WTC11 (cell line): ENCODE data around the gene CFL1. TPM values are rescaled to one million over a fixed set of nuclear protein-coding genes. Genes with fewer than 3 reads are reported as not detected.

Source experiments
- ATAC-seq: fragments of 200-7000 bp; cut with Tn5 transposase; 2 replicates; pipeline ENCODE4 v1.10.0; 2021; ENCODE audit warnings: mild to moderate bottlenecking, moderate library complexity
- CTCF ChIA-PET: fragments of 300-600 bp; sonication (Branson Sonifier 250); formaldehyde crosslinking; loops from one replicate; lab custom pipeline; 2021; ENCODE audit warnings: antibody characterized with exemption; lab: Charles Lee
- POLR2A ChIA-PET: fragments of 350-600 bp; sonication (Branson Sonifier 250); formaldehyde crosslinking; loops from one replicate; lab custom pipeline; 2021; ENCODE audit warnings: antibody characterized with exemption; lab: Charles Lee
- DNase-seq: peaks from one replicate; pipeline ENCODE4 v3.0.0; 2021; ENCODE audit warnings: low spot score
- H3K27ac Mint-ChIP-seq: 2 replicates; pipeline ENCODE4 v1.8.0; 2021; ENCODE audit warnings: mixed read lengths
- H3K27me3 Mint-ChIP-seq: 2 replicates; pipeline ENCODE4 v1.8.0; 2021; ENCODE audit warnings: low read depth, mild to moderate bottlenecking, moderate library complexity, mixed read lengths
- H3K36me3 Mint-ChIP-seq: 2 replicates; pipeline ENCODE4 v1.8.0; 2021; ENCODE audit warnings: mixed read lengths
- H3K4me1 Mint-ChIP-seq: 2 replicates; pipeline ENCODE4 v1.8.0; 2022; ENCODE audit warnings: mixed read lengths
- H3K4me3 Mint-ChIP-seq: 2 replicates; pipeline ENCODE4 v1.8.0; 2021; ENCODE audit warnings: mild to moderate bottlenecking, moderate library complexity, mixed read lengths
- H3K9me3 Mint-ChIP-seq: 2 replicates; pipeline ENCODE4 v1.8.0; 2021; ENCODE audit warnings: mixed read lengths
- CREB1 ChIP-seq: sonication (generic); formaldehyde crosslinking; IDR thresholded peaks from 2 replicates; pipeline ENCODE4 v1.8.0; 2023; ENCODE audit warnings: mild to moderate bottlenecking, missing genetic modification reagents
- E2F5 ChIP-seq: sonication (generic); formaldehyde crosslinking; IDR thresholded peaks from 2 replicates; pipeline ENCODE4 v1.8.1; 2022; ENCODE audit warnings: mild to moderate bottlenecking, moderate library complexity, missing genetic modification reagents
- ELF4 ChIP-seq: sonication (generic); formaldehyde crosslinking; IDR thresholded peaks from 2 replicates; pipeline ENCODE4 v1.8.1; 2022; ENCODE audit warnings: low read depth, mild to moderate bottlenecking, moderate library complexity, missing genetic modification reagents
- FOXJ3 ChIP-seq: sonication (generic); formaldehyde crosslinking; IDR thresholded peaks from 2 replicates; pipeline ENCODE4 v1.9.0; 2021; ENCODE audit warnings: missing genetic modification reagents, mild to moderate bottlenecking, borderline replicate concordance
- HMGA2 ChIP-seq: fragments of 250-450 bp; sonication (Bioruptor Pico); IDR thresholded peaks from 2 replicates; pipeline ENCODE4 v1.4.0; 2021; ENCODE audit warnings: mild to moderate bottlenecking, moderate library complexity
- JUN ChIP-seq: sonication (generic); formaldehyde crosslinking; IDR thresholded peaks from 2 replicates; pipeline ENCODE4 v1.8.0; 2023; ENCODE audit warnings: mild to moderate bottlenecking, missing genetic modification reagents
- KAT7 ChIP-seq: sonication (generic); formaldehyde crosslinking; IDR thresholded peaks from 2 replicates; pipeline ENCODE4 v1.8.1; 2023; ENCODE audit warnings: missing genetic modification reagents, mild to moderate bottlenecking, borderline replicate concordance
- MLX ChIP-seq: sonication (generic); formaldehyde crosslinking; IDR thresholded peaks from 2 replicates; pipeline ENCODE4 v1.8.1; 2023; ENCODE audit warnings: mild to moderate bottlenecking, missing genetic modification reagents, moderate library complexity
- MXD4 ChIP-seq: fragments of 250-450 bp; sonication (Bioruptor Pico); IDR thresholded peaks from 2 replicates; pipeline ENCODE4 v1.8.0; 2021; ENCODE audit warnings: mild to moderate bottlenecking, moderate library complexity, borderline replicate concordance
- MYBL2 ChIP-seq: sonication (generic); formaldehyde crosslinking; IDR thresholded peaks from 2 replicates; pipeline ENCODE4 v1.8.1; 2023; ENCODE audit warnings: mild to moderate bottlenecking, moderate library complexity, missing genetic modification reagents
- PRDM15 ChIP-seq: sonication (generic); formaldehyde crosslinking; IDR thresholded peaks from 2 replicates; pipeline ENCODE4 v1.8.0; 2022; ENCODE audit warnings: missing genetic modification reagents
- SMAD3 ChIP-seq: sonication (generic); formaldehyde crosslinking; IDR thresholded peaks from 2 replicates; pipeline ENCODE4 v1.8.0; 2022; ENCODE audit warnings: missing genetic modification reagents, mild to moderate bottlenecking, borderline replicate concordance
- SMAD4 ChIP-seq: sonication (generic); formaldehyde crosslinking; IDR thresholded peaks from 2 replicates; pipeline ENCODE4 v1.8.0; 2022; ENCODE audit warnings: mild to moderate bottlenecking, missing genetic modification reagents
- TEAD1 ChIP-seq: sonication (generic); formaldehyde crosslinking; IDR thresholded peaks from 2 replicates; pipeline ENCODE4 v1.8.0; 2022; ENCODE audit warnings: mild to moderate bottlenecking, missing genetic modification reagents
- ZMAT4 ChIP-seq: fragments of 250-450 bp; sonication (Bioruptor Pico); IDR thresholded peaks from 2 replicates; pipeline ENCODE4 v1.9.0; 2021; ENCODE audit warnings: mild to moderate bottlenecking
- ZNF138 ChIP-seq: sonication (generic); formaldehyde crosslinking; conservative IDR thresholded peaks from 2 replicates; pipeline ENCODE4 v1.8.1; 2022; ENCODE audit warnings: mild to moderate bottlenecking, moderate library complexity, missing genetic modification reagents
- ZNF671 ChIP-seq: fragments of 250-450 bp; sonication (Bioruptor Pico); IDR thresholded peaks from 2 replicates; pipeline ENCODE4 v1.8.0; 2021; ENCODE audit warnings: mild to moderate bottlenecking
- total RNA-seq: library from RNA; stranded (reverse); gene quantifications from 3 replicates; pipeline ENCODE4 v1.2.3, GENCODE V29; 2021
- TF ChIP-seq, protein P1 (sequence below): sonication (generic); formaldehyde crosslinking; IDR thresholded peaks from 2 replicates; pipeline ENCODE4 v1.8.1; 2022; ENCODE audit warnings: low read depth, mild to moderate bottlenecking, moderate library complexity, missing genetic modification reagents, borderline replicate concordance
- TF ChIP-seq, protein P2 (sequence below): sonication (generic); formaldehyde crosslinking; IDR thresholded peaks from 2 replicates; pipeline ENCODE4 v1.8.1; 2023; ENCODE audit warnings: mild to moderate bottlenecking, missing genetic modification reagents, borderline replicate concordance
- TF ChIP-seq, protein P3 (sequence below): fragments of 200-600 bp; IDR thresholded peaks from 2 replicates; pipeline ENCODE4 v1.8.0; 2022; ENCODE audit warnings: antibody characterized with exemption

CFL1 gene
- total RNA-seq, 1 experiment from 2014 or later, result 1,073 TPM

- TF ChIP-seq, protein P1, sequence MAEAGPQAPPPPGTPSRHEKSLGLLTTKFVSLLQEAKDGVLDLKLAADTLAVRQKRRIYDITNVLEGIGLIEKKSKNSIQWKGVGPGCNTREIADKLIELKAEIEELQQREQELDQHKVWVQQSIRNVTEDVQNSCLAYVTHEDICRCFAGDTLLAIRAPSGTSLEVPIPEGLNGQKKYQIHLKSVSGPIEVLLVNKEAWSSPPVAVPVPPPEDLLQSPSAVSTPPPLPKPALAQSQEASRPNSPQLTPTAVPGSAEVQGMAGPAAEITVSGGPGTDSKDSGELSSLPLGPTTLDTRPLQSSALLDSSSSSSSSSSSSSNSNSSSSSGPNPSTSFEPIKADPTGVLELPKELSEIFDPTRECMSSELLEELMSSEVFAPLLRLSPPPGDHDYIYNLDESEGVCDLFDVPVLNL (CRISPR knock-in tag), result no peak
- no peak for TF ChIP-seq MYBL2 (CRISPR knock-in tag)
- TF ChIP-seq HMGA2, result no peak
- TF ChIP-seq CREB1, result no peak
- TF ChIP-seq E2F5 (CRISPR knock-in tag), result no peak
- TF ChIP-seq FOXJ3 (CRISPR knock-in tag), result no peak
- TF ChIP-seq JUN (CRISPR knock-in tag), result no peak
- TF ChIP-seq, protein P2, sequence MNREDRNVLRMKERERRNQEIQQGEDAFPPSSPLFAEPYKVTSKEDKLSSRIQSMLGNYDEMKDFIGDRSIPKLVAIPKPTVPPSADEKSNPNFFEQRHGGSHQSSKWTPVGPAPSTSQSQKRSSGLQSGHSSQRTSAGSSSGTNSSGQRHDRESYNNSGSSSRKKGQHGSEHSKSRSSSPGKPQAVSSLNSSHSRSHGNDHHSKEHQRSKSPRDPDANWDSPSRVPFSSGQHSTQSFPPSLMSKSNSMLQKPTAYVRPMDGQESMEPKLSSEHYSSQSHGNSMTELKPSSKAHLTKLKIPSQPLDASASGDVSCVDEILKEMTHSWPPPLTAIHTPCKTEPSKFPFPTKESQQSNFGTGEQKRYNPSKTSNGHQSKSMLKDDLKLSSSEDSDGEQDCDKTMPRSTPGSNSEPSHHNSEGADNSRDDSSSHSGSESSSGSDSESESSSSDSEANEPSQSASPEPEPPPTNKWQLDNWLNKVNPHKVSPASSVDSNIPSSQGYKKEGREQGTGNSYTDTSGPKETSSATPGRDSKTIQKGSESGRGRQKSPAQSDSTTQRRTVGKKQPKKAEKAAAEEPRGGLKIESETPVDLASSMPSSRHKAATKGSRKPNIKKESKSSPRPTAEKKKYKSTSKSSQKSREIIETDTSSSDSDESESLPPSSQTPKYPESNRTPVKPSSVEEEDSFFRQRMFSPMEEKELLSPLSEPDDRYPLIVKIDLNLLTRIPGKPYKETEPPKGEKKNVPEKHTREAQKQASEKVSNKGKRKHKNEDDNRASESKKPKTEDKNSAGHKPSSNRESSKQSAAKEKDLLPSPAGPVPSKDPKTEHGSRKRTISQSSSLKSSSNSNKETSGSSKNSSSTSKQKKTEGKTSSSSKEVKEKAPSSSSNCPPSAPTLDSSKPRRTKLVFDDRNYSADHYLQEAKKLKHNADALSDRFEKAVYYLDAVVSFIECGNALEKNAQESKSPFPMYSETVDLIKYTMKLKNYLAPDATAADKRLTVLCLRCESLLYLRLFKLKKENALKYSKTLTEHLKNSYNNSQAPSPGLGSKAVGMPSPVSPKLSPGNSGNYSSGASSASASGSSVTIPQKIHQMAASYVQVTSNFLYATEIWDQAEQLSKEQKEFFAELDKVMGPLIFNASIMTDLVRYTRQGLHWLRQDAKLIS (CRISPR knock-in tag), result no peak
Observed at GRCh38 chr11:65906602-65907001, 48.6 kb upstream of the CFL1 start (continued).

- H3K27me3 Mint-ChIP-seq, result peaks cover 70% of the 10 kb centered on the region
- ChIA-PET CTCF (interaction anchor here (0.8 to 2.3 kb wide), 4 partner anchors 15 to 165 kb away, joined by 3 to 9 read pairs (median 3); partner anchors contain the start of gene FIBP), POLR2A (no interaction called here)
- H3K36me3 Mint-ChIP-seq, result no peaks in the 10 kb centered on the region
- ATAC-seq (no peak), DNase-seq (no peak)
- no peak overlapping the region for H3K27ac Mint-ChIP-seq
- TF ChIP-seq ZMAT4 (CRISPR knock-in tag) (no peak), TEAD1 (CRISPR knock-in tag) (no peak), KAT7 (CRISPR knock-in tag) (no peak), PRDM15 (CRISPR knock-in tag) (no peak), ZNF138 (CRISPR knock-in tag) (no peak), E2F5 (CRISPR knock-in tag) (no peak), SMAD4 (CRISPR knock-in tag) (no peak), SMAD3 (CRISPR knock-in tag) (no peak), MLX (CRISPR knock-in tag) (no peak), ZNF671 (CRISPR knock-in tag) (no peak), ELF4 (no peak), MXD4 (CRISPR knock-in tag) (no peak)
- TF ChIP-seq, protein P3, sequence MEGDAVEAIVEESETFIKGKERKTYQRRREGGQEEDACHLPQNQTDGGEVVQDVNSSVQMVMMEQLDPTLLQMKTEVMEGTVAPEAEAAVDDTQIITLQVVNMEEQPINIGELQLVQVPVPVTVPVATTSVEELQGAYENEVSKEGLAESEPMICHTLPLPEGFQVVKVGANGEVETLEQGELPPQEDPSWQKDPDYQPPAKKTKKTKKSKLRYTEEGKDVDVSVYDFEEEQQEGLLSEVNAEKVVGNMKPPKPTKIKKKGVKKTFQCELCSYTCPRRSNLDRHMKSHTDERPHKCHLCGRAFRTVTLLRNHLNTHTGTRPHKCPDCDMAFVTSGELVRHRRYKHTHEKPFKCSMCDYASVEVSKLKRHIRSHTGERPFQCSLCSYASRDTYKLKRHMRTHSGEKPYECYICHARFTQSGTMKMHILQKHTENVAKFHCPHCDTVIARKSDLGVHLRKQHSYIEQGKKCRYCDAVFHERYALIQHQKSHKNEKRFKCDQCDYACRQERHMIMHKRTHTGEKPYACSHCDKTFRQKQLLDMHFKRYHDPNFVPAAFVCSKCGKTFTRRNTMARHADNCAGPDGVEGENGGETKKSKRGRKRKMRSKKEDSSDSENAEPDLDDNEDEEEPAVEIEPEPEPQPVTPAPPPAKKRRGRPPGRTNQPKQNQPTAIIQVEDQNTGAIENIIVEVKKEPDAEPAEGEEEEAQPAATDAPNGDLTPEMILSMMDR, result no peak
- 0 out of 2 replicates have a peak, but pooled peaks cover 3% of the 10 kb centered on the region for H3K4me1 Mint-ChIP-seq
- no peak overlapping the region for H3K4me3 Mint-ChIP-seq
- no peaks in the 10 kb centered on the region for H3K9me3 Mint-ChIP-seq
Observed at GRCh38 chr11:65903715-65904114, 45.7 kb upstream of the CFL1 start.
